ENCODE data around the gene FAM184A. TPM values are rescaled to one million over a fixed set of nuclear protein-coding genes. Genes with fewer than 3 reads are reported as not detected.

FAM184A gene
- total RNA-seq, 1 experiment from 2014 or later, result 13.3 TPM

DNA sequence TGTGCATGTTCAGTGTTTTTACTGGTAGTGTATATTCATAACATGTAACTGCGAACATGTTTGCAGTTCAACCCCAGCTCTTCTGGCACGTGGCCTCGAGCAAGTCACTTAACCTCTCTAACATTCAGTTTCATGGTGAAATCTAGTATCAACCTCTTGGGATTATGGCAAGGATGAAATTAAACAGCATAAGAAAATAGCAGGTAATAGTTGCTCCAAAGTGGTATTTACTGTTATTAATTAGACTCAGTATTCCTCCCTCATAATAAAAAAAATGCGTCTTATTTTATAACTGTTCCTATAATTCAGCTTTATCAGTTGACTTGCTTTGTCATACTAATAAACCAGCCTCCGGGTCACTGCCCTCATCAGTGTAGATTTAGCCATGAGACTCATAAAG lies 15.0 kb downstream of the FAM184A start (continued):
- TF ChIP-seq, protein P1, sequence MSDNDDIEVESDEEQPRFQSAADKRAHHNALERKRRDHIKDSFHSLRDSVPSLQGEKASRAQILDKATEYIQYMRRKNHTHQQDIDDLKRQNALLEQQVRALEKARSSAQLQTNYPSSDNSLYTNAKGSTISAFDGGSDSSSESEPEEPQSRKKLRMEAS (CRISPR knock-in tag; IDR thresholded peaks at IDR 0.05), result no peak
- TF ChIP-seq, protein P2, sequence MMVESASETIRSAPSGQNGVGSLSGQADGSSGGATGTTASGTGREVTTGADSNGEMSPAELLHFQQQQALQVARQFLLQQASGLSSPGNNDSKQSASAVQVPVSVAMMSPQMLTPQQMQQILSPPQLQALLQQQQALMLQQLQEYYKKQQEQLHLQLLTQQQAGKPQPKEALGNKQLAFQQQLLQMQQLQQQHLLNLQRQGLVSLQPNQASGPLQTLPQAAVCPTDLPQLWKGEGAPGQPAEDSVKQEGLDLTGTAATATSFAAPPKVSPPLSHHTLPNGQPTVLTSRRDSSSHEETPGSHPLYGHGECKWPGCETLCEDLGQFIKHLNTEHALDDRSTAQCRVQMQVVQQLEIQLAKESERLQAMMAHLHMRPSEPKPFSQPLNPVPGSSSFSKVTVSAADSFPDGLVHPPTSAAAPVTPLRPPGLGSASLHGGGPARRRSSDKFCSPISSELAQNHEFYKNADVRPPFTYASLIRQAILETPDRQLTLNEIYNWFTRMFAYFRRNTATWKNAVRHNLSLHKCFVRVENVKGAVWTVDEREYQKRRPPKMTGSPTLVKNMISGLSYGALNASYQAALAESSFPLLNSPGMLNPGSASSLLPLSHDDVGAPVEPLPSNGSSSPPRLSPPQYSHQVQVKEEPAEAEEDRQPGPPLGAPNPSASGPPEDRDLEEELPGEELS (CRISPR knock-in tag; IDR thresholded peaks at IDR 0.05), result no peak
- TF ChIP-seq ZNF263 (CRISPR knock-in tag; IDR thresholded peaks at IDR 0.05; ENCODE audit: low read depth) (no peak), SMAD3 (CRISPR knock-in tag; IDR thresholded peaks at IDR 0.05; ENCODE audit: borderline replicate concordance) (no peak), TP53 (CRISPR knock-in tag; IDR thresholded peaks at IDR 0.05) (no peak)
- TF ChIP-seq, protein P3, sequence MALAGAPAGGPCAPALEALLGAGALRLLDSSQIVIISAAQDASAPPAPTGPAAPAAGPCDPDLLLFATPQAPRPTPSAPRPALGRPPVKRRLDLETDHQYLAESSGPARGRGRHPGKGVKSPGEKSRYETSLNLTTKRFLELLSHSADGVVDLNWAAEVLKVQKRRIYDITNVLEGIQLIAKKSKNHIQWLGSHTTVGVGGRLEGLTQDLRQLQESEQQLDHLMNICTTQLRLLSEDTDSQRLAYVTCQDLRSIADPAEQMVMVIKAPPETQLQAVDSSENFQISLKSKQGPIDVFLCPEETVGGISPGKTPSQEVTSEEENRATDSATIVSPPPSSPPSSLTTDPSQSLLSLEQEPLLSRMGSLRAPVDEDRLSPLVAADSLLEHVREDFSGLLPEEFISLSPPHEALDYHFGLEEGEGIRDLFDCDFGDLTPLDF (CRISPR knock-in tag; IDR thresholded peaks at IDR 0.05), result no peak
- TF ChIP-seq, protein P4, sequence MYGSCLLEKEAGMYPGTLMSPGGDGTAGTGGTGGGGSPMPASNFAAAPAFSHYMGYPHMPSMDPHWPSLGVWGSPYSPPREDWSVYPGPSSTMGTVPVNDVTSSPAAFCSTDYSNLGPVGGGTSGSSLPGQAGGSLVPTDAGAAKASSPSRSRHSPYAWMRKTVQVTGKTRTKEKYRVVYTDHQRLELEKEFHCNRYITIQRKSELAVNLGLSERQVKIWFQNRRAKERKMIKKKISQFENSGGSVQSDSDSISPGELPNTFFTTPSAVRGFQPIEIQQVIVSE (CRISPR knock-in tag; IDR thresholded peaks at IDR 0.05; ENCODE audit: borderline replicate concordance), result no peak

DNA sequence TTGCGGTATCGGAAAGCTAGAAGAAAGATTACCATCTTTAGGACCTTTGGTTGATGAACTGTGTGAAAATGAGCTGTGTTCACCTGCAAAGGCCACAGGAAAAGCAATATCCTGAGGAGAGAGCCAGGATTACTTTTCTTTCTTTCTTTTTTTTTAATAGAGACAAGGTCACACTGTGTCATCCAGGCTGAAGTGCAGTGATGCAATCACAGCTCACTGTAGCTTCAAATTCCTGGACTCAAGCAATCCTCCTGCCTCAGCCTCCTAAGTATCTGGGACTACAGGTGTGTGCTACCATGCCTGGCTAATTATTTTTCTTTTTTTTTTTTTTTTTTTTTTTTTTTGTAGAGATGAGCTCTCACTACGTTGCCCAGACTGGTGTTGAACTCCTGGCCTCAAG lies 17.2 kb downstream of the FAM184A start:
- no peak overlapping the region for H3K4me3 Mint-ChIP-seq
- H3K4me1 Mint-ChIP-seq, result peaks cover 19% of the 10 kb centered on the region
- H3K9me3 Mint-ChIP-seq, result no peaks in the 10 kb centered on the region
- DNase-seq (ENCODE audit: low spot score), result no peak
- ChIA-PET POLR2A (interaction anchor here (0.6 to 1.1 kb wide), 2 partner anchors 17 to 918 kb away, joined by 3 to 4 read pairs; no protein-coding TSS in a partner anchor), CTCF (interaction anchor here (1.2 to 1.5 kb wide), 3 partner anchors 17 to 919 kb away, joined by 3 read pairs; partner anchors contain the start of gene FAM184A)
- no peak for ATAC-seq
- no peaks in the 10 kb centered on the region for H3K27me3 Mint-ChIP-seq (ENCODE audit: low read depth)
- no peaks in the 10 kb centered on the region for H3K36me3 Mint-ChIP-seq
- no peak overlapping the region for H3K27ac Mint-ChIP-seq
- TF ChIP-seq, protein P5, sequence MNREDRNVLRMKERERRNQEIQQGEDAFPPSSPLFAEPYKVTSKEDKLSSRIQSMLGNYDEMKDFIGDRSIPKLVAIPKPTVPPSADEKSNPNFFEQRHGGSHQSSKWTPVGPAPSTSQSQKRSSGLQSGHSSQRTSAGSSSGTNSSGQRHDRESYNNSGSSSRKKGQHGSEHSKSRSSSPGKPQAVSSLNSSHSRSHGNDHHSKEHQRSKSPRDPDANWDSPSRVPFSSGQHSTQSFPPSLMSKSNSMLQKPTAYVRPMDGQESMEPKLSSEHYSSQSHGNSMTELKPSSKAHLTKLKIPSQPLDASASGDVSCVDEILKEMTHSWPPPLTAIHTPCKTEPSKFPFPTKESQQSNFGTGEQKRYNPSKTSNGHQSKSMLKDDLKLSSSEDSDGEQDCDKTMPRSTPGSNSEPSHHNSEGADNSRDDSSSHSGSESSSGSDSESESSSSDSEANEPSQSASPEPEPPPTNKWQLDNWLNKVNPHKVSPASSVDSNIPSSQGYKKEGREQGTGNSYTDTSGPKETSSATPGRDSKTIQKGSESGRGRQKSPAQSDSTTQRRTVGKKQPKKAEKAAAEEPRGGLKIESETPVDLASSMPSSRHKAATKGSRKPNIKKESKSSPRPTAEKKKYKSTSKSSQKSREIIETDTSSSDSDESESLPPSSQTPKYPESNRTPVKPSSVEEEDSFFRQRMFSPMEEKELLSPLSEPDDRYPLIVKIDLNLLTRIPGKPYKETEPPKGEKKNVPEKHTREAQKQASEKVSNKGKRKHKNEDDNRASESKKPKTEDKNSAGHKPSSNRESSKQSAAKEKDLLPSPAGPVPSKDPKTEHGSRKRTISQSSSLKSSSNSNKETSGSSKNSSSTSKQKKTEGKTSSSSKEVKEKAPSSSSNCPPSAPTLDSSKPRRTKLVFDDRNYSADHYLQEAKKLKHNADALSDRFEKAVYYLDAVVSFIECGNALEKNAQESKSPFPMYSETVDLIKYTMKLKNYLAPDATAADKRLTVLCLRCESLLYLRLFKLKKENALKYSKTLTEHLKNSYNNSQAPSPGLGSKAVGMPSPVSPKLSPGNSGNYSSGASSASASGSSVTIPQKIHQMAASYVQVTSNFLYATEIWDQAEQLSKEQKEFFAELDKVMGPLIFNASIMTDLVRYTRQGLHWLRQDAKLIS (CRISPR knock-in tag; IDR thresholded peaks at IDR 0.05; ENCODE audit: borderline replicate concordance), result no peak
- TF ChIP-seq SMAD3 (CRISPR knock-in tag; IDR thresholded peaks at IDR 0.05; ENCODE audit: borderline replicate concordance) (no peak), JAZF1 (CRISPR knock-in tag; IDR thresholded peaks at IDR 0.05) (no peak), ZNF396 (CRISPR knock-in tag; IDR thresholded peaks at IDR 0.05; ENCODE audit: borderline replicate concordance) (no peak), NR1H2 (CRISPR knock-in tag; IDR thresholded peaks at IDR 0.05) (no peak), TCF7 (CRISPR knock-in tag; IDR thresholded peaks at IDR 0.05; ENCODE audit: low read depth) (no peak), FOXP1 (CRISPR knock-in tag; IDR thresholded peaks at IDR 0.05; ENCODE audit: borderline replicate concordance) (no peak), TEAD4 (CRISPR knock-in tag; IDR thresholded peaks at IDR 0.05) (no peak), IRF2 (CRISPR knock-in tag; IDR thresholded peaks at IDR 0.05; ENCODE audit: borderline replicate concordance, low read depth) (no peak), ZNF416 (CRISPR knock-in tag; IDR thresholded peaks at IDR 0.05) (no peak)
- TF ChIP-seq, protein P6, sequence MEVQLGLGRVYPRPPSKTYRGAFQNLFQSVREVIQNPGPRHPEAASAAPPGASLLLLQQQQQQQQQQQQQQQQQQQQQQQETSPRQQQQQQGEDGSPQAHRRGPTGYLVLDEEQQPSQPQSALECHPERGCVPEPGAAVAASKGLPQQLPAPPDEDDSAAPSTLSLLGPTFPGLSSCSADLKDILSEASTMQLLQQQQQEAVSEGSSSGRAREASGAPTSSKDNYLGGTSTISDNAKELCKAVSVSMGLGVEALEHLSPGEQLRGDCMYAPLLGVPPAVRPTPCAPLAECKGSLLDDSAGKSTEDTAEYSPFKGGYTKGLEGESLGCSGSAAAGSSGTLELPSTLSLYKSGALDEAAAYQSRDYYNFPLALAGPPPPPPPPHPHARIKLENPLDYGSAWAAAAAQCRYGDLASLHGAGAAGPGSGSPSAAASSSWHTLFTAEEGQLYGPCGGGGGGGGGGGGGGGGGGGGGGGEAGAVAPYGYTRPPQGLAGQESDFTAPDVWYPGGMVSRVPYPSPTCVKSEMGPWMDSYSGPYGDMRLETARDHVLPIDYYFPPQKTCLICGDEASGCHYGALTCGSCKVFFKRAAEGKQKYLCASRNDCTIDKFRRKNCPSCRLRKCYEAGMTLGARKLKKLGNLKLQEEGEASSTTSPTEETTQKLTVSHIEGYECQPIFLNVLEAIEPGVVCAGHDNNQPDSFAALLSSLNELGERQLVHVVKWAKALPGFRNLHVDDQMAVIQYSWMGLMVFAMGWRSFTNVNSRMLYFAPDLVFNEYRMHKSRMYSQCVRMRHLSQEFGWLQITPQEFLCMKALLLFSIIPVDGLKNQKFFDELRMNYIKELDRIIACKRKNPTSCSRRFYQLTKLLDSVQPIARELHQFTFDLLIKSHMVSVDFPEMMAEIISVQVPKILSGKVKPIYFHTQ (CRISPR knock-in tag; IDR thresholded peaks at IDR 0.05), result no peak
- TF ChIP-seq, protein P7, sequence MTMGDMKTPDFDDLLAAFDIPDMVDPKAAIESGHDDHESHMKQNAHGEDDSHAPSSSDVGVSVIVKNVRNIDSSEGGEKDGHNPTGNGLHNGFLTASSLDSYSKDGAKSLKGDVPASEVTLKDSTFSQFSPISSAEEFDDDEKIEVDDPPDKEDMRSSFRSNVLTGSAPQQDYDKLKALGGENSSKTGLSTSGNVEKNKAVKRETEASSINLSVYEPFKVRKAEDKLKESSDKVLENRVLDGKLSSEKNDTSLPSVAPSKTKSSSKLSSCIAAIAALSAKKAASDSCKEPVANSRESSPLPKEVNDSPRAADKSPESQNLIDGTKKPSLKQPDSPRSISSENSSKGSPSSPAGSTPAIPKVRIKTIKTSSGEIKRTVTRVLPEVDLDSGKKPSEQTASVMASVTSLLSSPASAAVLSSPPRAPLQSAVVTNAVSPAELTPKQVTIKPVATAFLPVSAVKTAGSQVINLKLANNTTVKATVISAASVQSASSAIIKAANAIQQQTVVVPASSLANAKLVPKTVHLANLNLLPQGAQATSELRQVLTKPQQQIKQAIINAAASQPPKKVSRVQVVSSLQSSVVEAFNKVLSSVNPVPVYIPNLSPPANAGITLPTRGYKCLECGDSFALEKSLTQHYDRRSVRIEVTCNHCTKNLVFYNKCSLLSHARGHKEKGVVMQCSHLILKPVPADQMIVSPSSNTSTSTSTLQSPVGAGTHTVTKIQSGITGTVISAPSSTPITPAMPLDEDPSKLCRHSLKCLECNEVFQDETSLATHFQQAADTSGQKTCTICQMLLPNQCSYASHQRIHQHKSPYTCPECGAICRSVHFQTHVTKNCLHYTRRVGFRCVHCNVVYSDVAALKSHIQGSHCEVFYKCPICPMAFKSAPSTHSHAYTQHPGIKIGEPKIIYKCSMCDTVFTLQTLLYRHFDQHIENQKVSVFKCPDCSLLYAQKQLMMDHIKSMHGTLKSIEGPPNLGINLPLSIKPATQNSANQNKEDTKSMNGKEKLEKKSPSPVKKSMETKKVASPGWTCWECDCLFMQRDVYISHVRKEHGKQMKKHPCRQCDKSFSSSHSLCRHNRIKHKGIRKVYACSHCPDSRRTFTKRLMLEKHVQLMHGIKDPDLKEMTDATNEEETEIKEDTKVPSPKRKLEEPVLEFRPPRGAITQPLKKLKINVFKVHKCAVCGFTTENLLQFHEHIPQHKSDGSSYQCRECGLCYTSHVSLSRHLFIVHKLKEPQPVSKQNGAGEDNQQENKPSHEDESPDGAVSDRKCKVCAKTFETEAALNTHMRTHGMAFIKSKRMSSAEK (CRISPR knock-in tag; IDR thresholded peaks at IDR 0.05; ENCODE audit: borderline replicate concordance), result no peak
- TF ChIP-seq, protein P8, sequence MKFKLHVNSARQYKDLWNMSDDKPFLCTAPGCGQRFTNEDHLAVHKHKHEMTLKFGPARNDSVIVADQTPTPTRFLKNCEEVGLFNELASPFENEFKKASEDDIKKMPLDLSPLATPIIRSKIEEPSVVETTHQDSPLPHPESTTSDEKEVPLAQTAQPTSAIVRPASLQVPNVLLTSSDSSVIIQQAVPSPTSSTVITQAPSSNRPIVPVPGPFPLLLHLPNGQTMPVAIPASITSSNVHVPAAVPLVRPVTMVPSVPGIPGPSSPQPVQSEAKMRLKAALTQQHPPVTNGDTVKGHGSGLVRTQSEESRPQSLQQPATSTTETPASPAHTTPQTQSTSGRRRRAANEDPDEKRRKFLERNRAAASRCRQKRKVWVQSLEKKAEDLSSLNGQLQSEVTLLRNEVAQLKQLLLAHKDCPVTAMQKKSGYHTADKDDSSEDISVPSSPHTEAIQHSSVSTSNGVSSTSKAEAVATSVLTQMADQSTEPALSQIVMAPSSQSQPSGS (CRISPR knock-in tag; IDR thresholded peaks at IDR 0.05; ENCODE audit: borderline replicate concordance, low read depth), result no peak

All from WTC11 (cell line).